Suprapubic skin (tissue), 3 donors: ENCODE results near the gene ZFAND3.

Source experiments
- CTCF ChIP-seq, 2 donors: fragments of 200-600 bp in 1 of 2; fragments of 450-650 bp in 1 of 2; sonication (generic) in 1 of 2; IDR thresholded peaks; one replicate each; pipeline ENCODE4 v1.5.1; 2016 to 2019; ENCODE audit warnings: antibody characterized with exemption in 2 of 2, mild to moderate bottlenecking in 1 of 2, moderate library complexity in 1 of 2
- POLR2A ChIP-seq, 2 donors: fragments of 450-650 bp; IDR thresholded peaks; one replicate each; pipeline ENCODE4 v1.6.1; 2017; ENCODE audit warnings: antibody characterized with exemption in 2 of 2, mild to moderate bottlenecking in 2 of 2, moderate library complexity in 2 of 2

GRCh38 chr6:37994223-37994622 lies 174.7 kb downstream of the ZFAND3 start:
- TF ChIP-seq CTCF (IDR thresholded peaks at IDR 0.05) (no peak), POLR2A (IDR thresholded peaks at IDR 0.05) (no peak)
